Vagina (tissue), 2 donors: ENCODE measurements around the gene EHHADH.

Experiments used
- CTCF ChIP-seq, 3 experiments: fragments of 450-650 bp in 2 of 3; fragments of 200-600 bp in 1 of 3; sonication (generic) in 1 of 3; IDR thresholded peaks; one replicate each; pipeline ENCODE4 v1.5.1; 2017 to 2019; ENCODE audit warnings: antibody characterized with exemption in 3 of 3, mild to moderate bottlenecking in 2 of 3, moderate library complexity in 2 of 3
- POLR2AphosphoS5 ChIP-seq, 2 donors: sonication (generic); formaldehyde crosslinking; IDR thresholded peaks; one replicate each; pipeline ENCODE4 v1.9.0; 2017; ENCODE audit warnings: antibody characterized with exemption in 2 of 2, mild to moderate bottlenecking in 2 of 2, low read depth in 1 of 2; ENCODE audit not compliant: insufficient read depth in 1 of 2

DNA sequence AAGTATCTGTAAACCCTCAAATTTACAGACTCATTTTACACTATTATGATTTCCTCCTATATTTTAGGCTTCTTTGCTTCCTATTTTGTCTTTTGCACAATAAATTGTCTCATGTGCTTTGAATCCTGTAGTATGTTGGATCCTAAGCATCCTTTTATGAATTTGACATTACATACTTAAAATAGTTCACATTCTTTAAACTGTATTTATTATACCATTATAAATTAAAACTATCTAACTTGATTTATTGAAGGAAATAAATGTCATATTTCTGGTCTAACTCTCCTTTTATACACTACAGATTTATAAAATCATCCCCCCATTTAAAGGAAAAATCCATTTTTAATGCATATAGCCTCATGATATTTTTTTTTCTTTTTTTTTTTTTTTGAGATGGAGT is 32.6 kb downstream of the EHHADH start:
- TF ChIP-seq CTCF (IDR thresholded peaks at IDR 0.05) (no peak), POLR2AphosphoS5 (IDR thresholded peaks at IDR 0.05; ENCODE audit: insufficient read depth in 1 of 2, low read depth in 1 of 2) (no peak)
